ENCODE measurements around the gene REXO5. TPM values are rescaled to one million over a fixed set of nuclear protein-coding genes. Genes with fewer than 3 reads are reported as not detected.

Gene REXO5
- total RNA-seq, 2 donors from 2014 or later, result 0.98 to 5.2 TPM

DNA sequence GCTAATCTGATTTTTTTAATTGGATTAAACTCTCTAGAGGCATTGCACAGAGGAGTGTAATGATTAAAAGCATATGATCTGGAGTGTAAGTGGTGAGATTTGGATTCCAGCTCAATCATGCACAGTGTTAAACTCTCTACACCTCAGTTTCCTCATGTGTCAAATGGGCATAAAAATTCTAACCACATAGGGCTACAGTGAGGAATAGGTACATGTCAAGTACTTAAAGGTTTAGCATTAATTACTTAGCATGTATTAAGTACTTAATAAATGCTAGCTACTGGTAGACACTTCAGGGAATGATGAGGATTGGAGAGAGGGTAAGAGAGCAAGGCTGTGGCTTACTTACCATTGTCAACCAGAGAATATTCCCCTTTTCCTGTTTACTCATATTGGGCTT is 17.2 kb upstream of the REXO5 start:
- Histone ChIP-seq H3K9me3 (no peaks in the 10 kb centered on the region), H3K4me3 (no peak overlapping the region), H3K27ac (no peak overlapping the region), H3K36me3 (no peaks in the 10 kb centered on the region), H3K27me3 (no peaks in the 10 kb centered on the region), H3K4me1 (no peaks in the 10 kb centered on the region)
- TF ChIP-seq, protein P1, sequence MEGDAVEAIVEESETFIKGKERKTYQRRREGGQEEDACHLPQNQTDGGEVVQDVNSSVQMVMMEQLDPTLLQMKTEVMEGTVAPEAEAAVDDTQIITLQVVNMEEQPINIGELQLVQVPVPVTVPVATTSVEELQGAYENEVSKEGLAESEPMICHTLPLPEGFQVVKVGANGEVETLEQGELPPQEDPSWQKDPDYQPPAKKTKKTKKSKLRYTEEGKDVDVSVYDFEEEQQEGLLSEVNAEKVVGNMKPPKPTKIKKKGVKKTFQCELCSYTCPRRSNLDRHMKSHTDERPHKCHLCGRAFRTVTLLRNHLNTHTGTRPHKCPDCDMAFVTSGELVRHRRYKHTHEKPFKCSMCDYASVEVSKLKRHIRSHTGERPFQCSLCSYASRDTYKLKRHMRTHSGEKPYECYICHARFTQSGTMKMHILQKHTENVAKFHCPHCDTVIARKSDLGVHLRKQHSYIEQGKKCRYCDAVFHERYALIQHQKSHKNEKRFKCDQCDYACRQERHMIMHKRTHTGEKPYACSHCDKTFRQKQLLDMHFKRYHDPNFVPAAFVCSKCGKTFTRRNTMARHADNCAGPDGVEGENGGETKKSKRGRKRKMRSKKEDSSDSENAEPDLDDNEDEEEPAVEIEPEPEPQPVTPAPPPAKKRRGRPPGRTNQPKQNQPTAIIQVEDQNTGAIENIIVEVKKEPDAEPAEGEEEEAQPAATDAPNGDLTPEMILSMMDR (IDR thresholded peaks at IDR 0.05), result no peak
- no peak for DNase-seq (ENCODE audit: low spot score)

DNA sequence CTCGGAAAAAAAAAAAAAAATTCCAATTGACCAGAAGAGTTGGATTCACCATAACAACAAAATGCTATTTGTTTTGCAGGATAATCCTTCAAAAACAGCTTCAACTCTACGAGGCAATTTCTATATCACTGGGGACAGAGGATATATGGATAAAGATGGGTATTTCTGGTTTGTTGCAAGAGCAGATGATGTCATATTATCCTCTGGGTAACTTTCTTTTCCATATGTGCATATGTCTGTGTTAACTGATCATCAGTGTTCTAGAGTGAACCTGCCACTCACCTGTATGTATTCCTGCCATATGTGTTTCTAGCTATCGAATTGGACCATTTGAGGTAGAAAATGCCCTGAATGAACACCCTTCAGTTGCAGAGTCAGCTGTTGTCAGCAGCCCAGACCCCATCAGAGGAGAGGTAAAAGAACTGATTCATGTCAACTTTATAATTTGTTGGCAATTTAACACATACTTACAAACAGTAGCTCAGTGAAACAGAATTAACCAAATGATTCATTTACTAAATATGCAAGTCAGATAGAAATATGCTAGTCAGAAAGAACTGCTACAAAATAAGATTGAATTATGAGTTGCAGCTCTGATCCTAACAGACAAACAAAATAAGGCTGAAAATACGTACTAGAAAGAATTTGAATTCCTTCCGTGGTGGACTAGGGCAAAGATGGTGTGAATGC is 14.3 kb upstream of the REXO5 start:
- H3K9me3 ChIP-seq, result no peaks in the 10 kb centered on the region
- no peaks in the 10 kb centered on the region for H3K27me3 ChIP-seq
- no peaks in the 10 kb centered on the region for H3K4me1 ChIP-seq
- TF ChIP-seq, protein P1 (IDR thresholded peaks at IDR 0.05), result no peak
- H3K27ac ChIP-seq, result no peak overlapping the region
- H3K36me3 ChIP-seq, result no peaks in the 10 kb centered on the region
- H3K4me3 ChIP-seq, result no peak overlapping the region
- DNase-seq (ENCODE audit: low spot score), result no peak

DNA sequence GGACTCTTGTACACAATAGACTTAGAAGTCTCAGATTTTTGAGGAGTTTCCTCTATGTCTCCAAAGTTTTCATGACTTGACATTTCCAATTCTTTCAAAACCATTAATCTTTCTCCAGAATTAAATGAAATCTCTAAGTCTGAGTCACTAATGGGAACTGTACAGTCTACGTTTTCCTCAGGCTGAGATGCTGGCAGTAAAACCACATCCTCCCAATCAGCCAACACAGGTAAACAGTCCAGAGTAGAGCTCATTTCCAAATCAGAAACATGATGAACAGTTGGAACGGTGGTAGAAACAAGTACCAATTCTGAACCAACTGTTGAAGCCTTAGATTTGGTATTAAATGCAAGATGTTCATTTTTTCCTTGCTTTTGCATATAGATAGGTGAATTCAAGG is 8.0 kb upstream of the REXO5 start:
- TF ChIP-seq, protein P1 (IDR thresholded peaks at IDR 0.05), result no peak
- Histone ChIP-seq H3K9me3 (no peaks in the 10 kb centered on the region), H3K4me1 (no peaks in the 10 kb centered on the region), H3K4me3 (no peak overlapping the region), H3K27me3 (no peaks in the 10 kb centered on the region), H3K36me3 (peaks cover 18% of the 10 kb centered on the region), H3K27ac (no peak overlapping the region)
- DNase-seq (ENCODE audit: low spot score), result no peak

DNA sequence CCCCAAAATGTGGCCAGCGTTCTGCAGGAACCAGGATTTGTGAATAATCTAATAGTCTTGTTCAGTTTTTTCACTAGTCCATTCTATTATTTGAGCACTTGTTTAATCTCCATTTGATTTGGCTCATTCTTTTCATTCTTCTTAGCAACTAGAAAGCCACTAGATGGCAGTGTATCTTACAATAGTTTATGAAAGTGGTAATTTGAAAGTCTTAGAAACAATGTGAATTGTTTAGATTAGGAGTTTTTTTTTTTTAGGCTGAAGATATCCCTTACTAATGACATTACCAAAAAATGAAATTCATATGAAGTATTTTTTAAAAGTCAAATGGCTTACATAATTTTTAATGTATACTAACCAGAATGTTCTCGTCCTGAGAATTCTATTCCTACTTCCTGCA is 6.7 kb upstream of the REXO5 start:
- H3K9me3 ChIP-seq, result no peaks in the 10 kb centered on the region
- no peak overlapping the region for H3K4me3 ChIP-seq
- DNase-seq (ENCODE audit: low spot score), result no peak
- peaks cover 18% of the 10 kb centered on the region for H3K36me3 ChIP-seq
- no peaks in the 10 kb centered on the region for H3K4me1 ChIP-seq
- no peaks in the 10 kb centered on the region for H3K27me3 ChIP-seq
- TF ChIP-seq, protein P1 (IDR thresholded peaks at IDR 0.05), result peak; percentile 48 to 68
- no peak overlapping the region for H3K27ac ChIP-seq

DNA sequence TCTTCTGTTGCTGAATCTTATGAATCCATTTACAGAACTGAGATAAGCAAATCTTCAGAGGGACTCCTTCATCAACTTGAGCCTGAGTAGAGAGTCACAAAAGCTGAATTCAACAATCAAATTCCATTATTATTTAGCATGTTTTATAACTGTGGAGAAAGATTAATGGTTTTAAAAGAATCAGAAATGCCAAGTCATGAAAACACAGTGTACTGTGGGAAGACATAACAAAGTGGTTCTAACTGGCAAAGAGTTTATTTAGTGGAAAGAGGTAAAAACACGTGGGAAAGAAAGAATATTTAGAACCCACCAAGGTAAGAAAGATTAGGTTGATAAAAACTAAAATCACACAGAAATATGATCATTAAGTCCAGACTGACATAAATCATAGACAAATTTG is 5.0 kb upstream of the REXO5 start:
- Histone ChIP-seq H3K9me3 (no peaks in the 10 kb centered on the region), H3K36me3 (peaks cover 18% of the 10 kb centered on the region), H3K27me3 (no peaks in the 10 kb centered on the region), H3K27ac (no peak overlapping the region), H3K4me1 (peaks cover 0 to 8% of the 10 kb centered on the region in 2 donors), H3K4me3 (no peak overlapping the region)
- DNase-seq (ENCODE audit: low spot score), result no peak
- TF ChIP-seq, protein P1 (IDR thresholded peaks at IDR 0.05), result no peak

DNA sequence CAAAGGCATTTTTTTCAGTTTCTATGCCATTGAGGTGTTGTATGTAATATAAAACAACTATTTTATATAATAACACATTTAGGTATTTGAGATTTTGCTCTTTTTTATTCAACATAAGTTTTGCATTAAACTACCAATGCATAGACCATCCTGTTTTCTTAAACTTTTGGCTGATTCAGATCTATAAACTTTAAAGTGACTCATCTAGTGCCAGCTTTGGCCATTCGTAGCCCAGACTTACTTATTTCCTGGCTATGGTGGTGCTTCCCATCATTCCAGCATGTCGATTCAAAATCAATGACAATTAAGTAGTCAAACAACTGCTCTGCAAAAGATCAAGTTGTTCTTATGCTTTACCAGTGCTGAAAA is 3.2 kb upstream of the REXO5 start:
- Histone ChIP-seq H3K9me3 (no peaks in the 10 kb centered on the region), H3K4me1 (peaks cover 0 to 16% of the 10 kb centered on the region in 2 donors), H3K27me3 (no peaks in the 10 kb centered on the region), H3K36me3 (peaks cover 10% of the 10 kb centered on the region), H3K27ac (no peak overlapping the region), H3K4me3 (no peak overlapping the region)
- DNase-seq (ENCODE audit: low spot score), result no peak
- TF ChIP-seq, protein P1 (IDR thresholded peaks at IDR 0.05), result no peak

All from right atrium auricular region (tissue), 2 donors.